ENCODE data around the gene SLC7A6OS. TPM values are rescaled to one million over a fixed set of nuclear protein-coding genes. Genes with fewer than 3 reads are reported as not detected.

SLC7A6OS gene
- total and polyA plus RNA-seq, 10 of the 15 experiments (the other 5 are each of a cell fraction or from before 2014, with no cell fraction given), result 2.9 to 27.4 (median 16.9) TPM

GRCh38 chr16:68284847-68285246, 25.9 kb downstream of the SLC7A6OS start (continued):
- no peak for TF ChIP-seq RELA (IDR thresholded peaks at IDR 0.05; ENCODE audit: borderline replicate concordance, partially characterized antibody)
- TF ChIP-seq TARDBP (IDR thresholded peaks at IDR 0.05; ENCODE audit: borderline replicate concordance), result no peak
- peak; percentile 67 for TF ChIP-seq CREM (IDR thresholded peaks at IDR 0.05; ENCODE audit: low read depth)
- no peak for TF ChIP-seq ZNF24 (IDR thresholded peaks at IDR 0.05)
- TF ChIP-seq MTA2 (IDR thresholded peaks at IDR 0.05; ENCODE audit: low read depth), result peak; percentile 72
- TF ChIP-seq CHD2 (IDR thresholded peaks at IDR 0.05; ENCODE audit: borderline replicate concordance, low read depth, low read length), result 0 out of 2 replicates have a peak, but pooled peaks have one; percentile 36
- no peak for TF ChIP-seq GATAD2B (conservative IDR thresholded peaks at IDR 0.05; ENCODE audit: low read depth)
- TF ChIP-seq ESRRA (IDR thresholded peaks at IDR 0.05; ENCODE audit: low read length), result no peak
- TF ChIP-seq ETV6 (conservative IDR thresholded peaks at IDR 0.05 in 1 of 2, IDR thresholded peaks at IDR 0.05 in 1 of 2; ENCODE audit: borderline replicate concordance in 1 of 2, low read depth in 1 of 2), result peak in 1 of 2 experiments; percentile 80; a peak in 2 of 4 replicates
- no peak for TF ChIP-seq MYB (IDR thresholded peaks at IDR 0.05; ENCODE audit: borderline replicate concordance, low read depth, low read length)
- TF ChIP-seq BCL3 (IDR thresholded peaks at IDR 0.05; ENCODE audit: borderline replicate concordance, insufficient read depth, low read depth, low read length, poor library complexity, severe bottlenecking), result no peak
- TF ChIP-seq SIX5 (IDR thresholded peaks at IDR 0.05; ENCODE audit: low read depth, low read length, severe bottlenecking), result no peak
- no peak for TF ChIP-seq ZSCAN29 (IDR thresholded peaks at IDR 0.05)
- peak; percentile 55; the same call in 1 of the 2 replicates for TF ChIP-seq FOXM1 (IDR thresholded peaks at IDR 0.05; ENCODE audit: low read depth, low read length)
- no peak for TF ChIP-seq SUPT20H (IDR thresholded peaks at IDR 0.05; ENCODE audit: borderline replicate concordance, control insufficient read depth, low read depth, low read length)
- peak; percentile 65; the same call in 1 of the 2 replicates for TF ChIP-seq MTA3 (IDR thresholded peaks at IDR 0.05; ENCODE audit: borderline replicate concordance, low read length)
- peak; percentile 81; the same call in 1 of the 2 replicates for TF ChIP-seq TCF3 (IDR thresholded peaks at IDR 0.05; ENCODE audit: borderline replicate concordance, insufficient read depth, low read depth, low read length)
- TF ChIP-seq ZBTB4 (CRISPR knock-in tag; IDR thresholded peaks at IDR 0.05), result no peak
- peak; percentile 87 for TF ChIP-seq RELB (IDR thresholded peaks at IDR 0.05; ENCODE audit: low read depth)
- TF ChIP-seq NFXL1 (IDR thresholded peaks at IDR 0.05; ENCODE audit: borderline replicate concordance), result no peak
- no peak for TF ChIP-seq HSF1 (IDR thresholded peaks at IDR 0.05; ENCODE audit: low read depth, low read length)
- TF ChIP-seq EGR1 (IDR thresholded peaks at IDR 0.05; ENCODE audit: borderline replicate concordance in 1 of 2, low read depth in 2 of 2, low read length in 2 of 2), result peak in 1 of 2 experiments; percentile 77; a peak in 2 of 3 replicates
- TF ChIP-seq SIN3A (IDR thresholded peaks at IDR 0.05; ENCODE audit: low read depth, low read length), result no peak
